Loucy (cell line): Measurements from ENCODE around the gene DUSP5.

Experiments used
- H2AFZ ChIP-seq: fragments of 200-600 bp; sonication (generic); 2 replicates; pipeline ENCODE4 v1.6.0; 2016; ENCODE audit warnings: antibody characterized with exemption, mild to moderate bottlenecking, low read length, moderate library complexity
- H3F3A ChIP-seq: fragments of 200-600 bp; 2 replicates; pipeline ENCODE4 v1.6.0; 2016; ENCODE audit warnings: antibody characterized with exemption, low read depth, mild to moderate bottlenecking
- H3K27me3 ChIP-seq: fragments of 200-600 bp; sonication (generic); 2 replicates; pipeline ENCODE4 v1.6.1; 2014; ENCODE audit warnings: low read length, mild to moderate bottlenecking; ENCODE audit not compliant: insufficient read depth, poor library complexity, severe bottlenecking
- H3K36me3 ChIP-seq: fragments of 200-600 bp; sonication (generic); 2 replicates; pipeline ENCODE4 v1.6.1; 2016; ENCODE audit warnings: low read length; ENCODE audit not compliant: insufficient read depth
- H3K4me1 ChIP-seq: fragments of 200-600 bp; sonication (generic); 2 replicates; pipeline ENCODE4 v1.5.1; 2014; ENCODE audit warnings: low read length, mild to moderate bottlenecking; ENCODE audit not compliant: insufficient read depth, poor library complexity, severe bottlenecking
- H3K4me2 ChIP-seq: fragments of 200-600 bp; sonication (generic); 2 replicates; pipeline ENCODE4 v1.6.0; 2014; ENCODE audit warnings: antibody characterized with exemption, low read length, low read depth, mild to moderate bottlenecking; ENCODE audit not compliant: poor library complexity, severe bottlenecking
- H3K4me3 ChIP-seq: fragments of 200-600 bp; sonication (generic); 2 replicates; pipeline ENCODE4 v1.5.1; 2014; ENCODE audit warnings: low read length, mild to moderate bottlenecking, mixed read lengths; ENCODE audit not compliant: poor library complexity, severe bottlenecking
- H3K79me2 ChIP-seq: fragments of 200-600 bp; sonication (generic); 2 replicates; pipeline ENCODE4 v1.6.1; 2014; ENCODE audit warnings: low read length; ENCODE audit not compliant: insufficient read depth
- H3K9ac ChIP-seq: fragments of 200-600 bp; sonication (generic); 2 replicates; pipeline ENCODE4 v1.6.0; 2014; ENCODE audit warnings: mild to moderate bottlenecking, low read depth, low read length, moderate library complexity; ENCODE audit not compliant: poor library complexity, severe bottlenecking
- H3K9me2 ChIP-seq: fragments of 200-600 bp; sonication (generic); replicated peaks from 2 replicates; pipeline ENCODE4 v1.6.1; 2016; ENCODE audit warnings: low read depth, low read length, mixed read lengths
- H3K9me3 ChIP-seq: fragments of 200-600 bp; sonication (generic); 2 replicates; pipeline ENCODE4 v1.6.1; 2014; ENCODE audit warnings: mild to moderate bottlenecking, antibody characterized with exemption, low read length, low read depth; ENCODE audit not compliant: insufficient read depth
- H4K20me1 ChIP-seq: fragments of 200-600 bp; sonication (generic); 2 replicates; pipeline ENCODE4 v1.6.0; 2014; ENCODE audit warnings: antibody characterized with exemption, low read length, mild to moderate bottlenecking; ENCODE audit not compliant: insufficient read depth, poor library complexity, severe bottlenecking
- EZH2phosphoT487 ChIP-seq: fragments of 200-600 bp; IDR thresholded peaks from 2 replicates; pipeline ENCODE4 v1.6.1; 2018; ENCODE audit warnings: antibody characterized with exemption, mild to moderate bottlenecking, moderate library complexity, borderline replicate concordance
- TF ChIP-seq, protein P1 (sequence below): fragments of 200-600 bp; sonication (generic); conservative IDR thresholded peaks from 2 replicates; pipeline ENCODE4 v1.5.1; 2014; ENCODE audit warnings: mild to moderate bottlenecking, antibody characterized with exemption, low read length

Gene DUSP5

GRCh38 chr10:110456046-110456445 is 41.7 kb upstream of the DUSP5 start:
- peaks cover 32% of the 10 kb centered on the region for H3K4me1 ChIP-seq

DNA sequence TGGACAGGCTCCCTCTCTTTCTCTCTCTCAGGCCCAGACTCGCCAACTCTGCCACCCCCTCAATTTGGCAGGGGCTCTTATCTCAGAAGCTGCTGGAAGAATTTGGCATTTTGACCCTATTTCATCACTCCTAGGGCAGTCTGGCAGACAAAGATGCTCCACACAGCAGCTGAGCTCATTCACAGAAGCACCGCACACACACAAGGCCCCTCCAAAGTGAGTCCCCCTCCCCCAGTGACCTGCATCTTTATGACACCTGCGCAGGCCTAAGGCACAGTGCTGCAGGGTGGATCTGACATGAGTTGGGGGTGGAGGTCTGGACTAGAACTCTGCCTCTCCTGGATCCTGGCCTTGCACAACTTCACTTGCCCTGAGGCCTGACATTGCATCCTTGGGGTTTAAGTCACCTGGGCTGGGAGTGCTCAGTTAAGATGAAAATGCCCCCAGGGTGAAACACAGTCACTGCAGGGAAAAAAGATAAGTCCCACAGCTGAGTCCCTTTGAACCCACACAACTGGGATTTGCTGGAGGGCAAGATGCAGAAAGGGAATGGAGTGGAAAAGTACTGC is 41.1 kb upstream of the DUSP5 start:
- H3K36me3 ChIP-seq: no peaks in the 10 kb centered on the region
- H3K4me2 ChIP-seq: no peak overlapping the region
- H3K9ac ChIP-seq: no peak overlapping the region
- H4K20me1 ChIP-seq: no peaks in the 10 kb centered on the region
- no peaks in the 10 kb centered on the region for H3K9me2 ChIP-seq
- no peaks in the 10 kb centered on the region for H3K79me2 ChIP-seq
- H3K9me3 ChIP-seq: no peaks in the 10 kb centered on the region
- TF ChIP-seq, protein P1, sequence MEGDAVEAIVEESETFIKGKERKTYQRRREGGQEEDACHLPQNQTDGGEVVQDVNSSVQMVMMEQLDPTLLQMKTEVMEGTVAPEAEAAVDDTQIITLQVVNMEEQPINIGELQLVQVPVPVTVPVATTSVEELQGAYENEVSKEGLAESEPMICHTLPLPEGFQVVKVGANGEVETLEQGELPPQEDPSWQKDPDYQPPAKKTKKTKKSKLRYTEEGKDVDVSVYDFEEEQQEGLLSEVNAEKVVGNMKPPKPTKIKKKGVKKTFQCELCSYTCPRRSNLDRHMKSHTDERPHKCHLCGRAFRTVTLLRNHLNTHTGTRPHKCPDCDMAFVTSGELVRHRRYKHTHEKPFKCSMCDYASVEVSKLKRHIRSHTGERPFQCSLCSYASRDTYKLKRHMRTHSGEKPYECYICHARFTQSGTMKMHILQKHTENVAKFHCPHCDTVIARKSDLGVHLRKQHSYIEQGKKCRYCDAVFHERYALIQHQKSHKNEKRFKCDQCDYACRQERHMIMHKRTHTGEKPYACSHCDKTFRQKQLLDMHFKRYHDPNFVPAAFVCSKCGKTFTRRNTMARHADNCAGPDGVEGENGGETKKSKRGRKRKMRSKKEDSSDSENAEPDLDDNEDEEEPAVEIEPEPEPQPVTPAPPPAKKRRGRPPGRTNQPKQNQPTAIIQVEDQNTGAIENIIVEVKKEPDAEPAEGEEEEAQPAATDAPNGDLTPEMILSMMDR: no peak
- TF ChIP-seq EZH2phosphoT487: no peak
- H3F3A ChIP-seq: no peaks in the 10 kb centered on the region
- H3K4me3 ChIP-seq: no peak overlapping the region
- no peaks in the 10 kb centered on the region for H3K27me3 ChIP-seq
- peaks cover 34% of the 10 kb centered on the region for H3K4me1 ChIP-seq
- H2AFZ ChIP-seq: no peak overlapping the region

More at GRCh38 chr10:110456046-110456445, 41.7 kb upstream of the DUSP5 start:
- H3F3A ChIP-seq: no peaks in the 10 kb centered on the region
- no peaks in the 10 kb centered on the region for H3K79me2 ChIP-seq
- H2AFZ ChIP-seq: no peak overlapping the region
- no peaks in the 10 kb centered on the region for H4K20me1 ChIP-seq
- no peak overlapping the region for H3K4me2 ChIP-seq
- no peaks in the 10 kb centered on the region for H3K27me3 ChIP-seq
- no peaks in the 10 kb centered on the region for H3K36me3 ChIP-seq
- no peaks in the 10 kb centered on the region for H3K9me2 ChIP-seq
- TF ChIP-seq, protein P1: no peak
- no peak for TF ChIP-seq EZH2phosphoT487
- H3K9me3 ChIP-seq: no peaks in the 10 kb centered on the region
- no peak overlapping the region for H3K4me3 ChIP-seq
- no peak overlapping the region for H3K9ac ChIP-seq

GRCh38 chr10:110457851-110458250 is 39.9 kb upstream of the DUSP5 start:
- no peaks in the 10 kb centered on the region for H3K79me2 ChIP-seq
- peaks cover 34% of the 10 kb centered on the region for H3K4me1 ChIP-seq
- no peaks in the 10 kb centered on the region for H3K9me2 ChIP-seq
- H3K4me3 ChIP-seq: no peak overlapping the region
- TF ChIP-seq, protein P1: no peak
- no peak for TF ChIP-seq EZH2phosphoT487
- no peak overlapping the region for H2AFZ ChIP-seq
- H3K27me3 ChIP-seq: no peaks in the 10 kb centered on the region
- no peak overlapping the region for H3K9ac ChIP-seq
- H4K20me1 ChIP-seq: no peaks in the 10 kb centered on the region
- no peaks in the 10 kb centered on the region for H3K9me3 ChIP-seq
- no peaks in the 10 kb centered on the region for H3F3A ChIP-seq
- H3K36me3 ChIP-seq: no peaks in the 10 kb centered on the region
- H3K4me2 ChIP-seq: no peak overlapping the region
